ENCODE measurements around the gene KLHL22.
"Not testable (repeated sequence)": the region's sequence is repeated elsewhere in the genome, so short reads cannot be mapped to it uniquely, and the experiment has no call there.

Gene KLHL22

GRCh38 chr22:20395907-20396287 is 99.7 kb downstream of the KLHL22 start:
- no peak for DNase-seq

DNA sequence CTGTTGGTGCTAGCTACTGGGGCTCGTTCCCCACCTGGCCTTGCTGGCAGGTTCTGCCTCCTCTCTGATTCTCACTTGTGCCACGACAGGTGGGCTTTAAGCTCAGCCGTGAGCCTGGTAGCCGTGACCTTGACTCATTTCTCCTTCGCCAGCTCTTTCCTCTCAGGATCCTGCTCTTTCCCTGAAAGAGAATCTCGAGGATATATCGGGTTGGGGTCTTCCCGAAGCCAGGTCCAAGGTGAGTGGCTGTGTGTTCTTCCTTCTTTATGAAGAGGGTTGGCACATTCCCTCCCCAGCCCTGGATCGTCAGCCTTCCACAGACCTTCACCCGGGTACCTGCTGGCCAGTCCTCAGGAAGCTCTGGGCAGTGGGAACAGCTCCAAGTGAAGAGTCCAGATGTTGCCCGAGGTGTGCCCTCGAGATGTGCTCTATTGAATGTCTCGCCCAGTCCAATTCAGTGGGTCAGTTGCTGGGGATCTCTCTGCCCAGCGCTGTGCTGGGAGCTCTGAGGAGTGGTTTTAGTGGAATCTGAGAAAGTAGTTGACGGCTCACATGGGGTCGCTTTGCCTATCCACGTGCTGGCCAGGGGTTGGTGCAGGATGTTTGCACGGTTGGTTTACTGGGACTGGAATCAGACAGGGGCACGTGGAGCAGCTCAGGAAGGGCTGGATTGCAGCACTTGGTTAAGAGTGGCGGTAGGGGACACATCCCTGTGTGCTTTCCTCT is 100.3 kb downstream of the KLHL22 start:
- no peak for DNase-seq

- DNase-seq: peak; percentile 87
Measured at GRCh38 chr22:20393705-20394476, 101.7 kb downstream of the KLHL22 start, which contains the start of gene ZNF74. Gene ZNF74, plus strand, starts transcription at chr22:20394151. Its CDS starts 478 bp downstream, at chr22:20394629.

- DNase-seq: no peak
Measured at GRCh38 chr22:20392983-20393704, 102.5 kb downstream of the KLHL22 start.

GRCh38 chr22:20392365-20392881 is 103.2 kb downstream of the KLHL22 start:
- not testable (repeated sequence) for DNase-seq

Data from NCI-H1436 (cell line).